ENCODE results near the gene STAT3.
"Not testable (repeated sequence)": the region's sequence is repeated elsewhere in the genome, so short reads cannot be mapped to it uniquely, and the experiment has no call there.

STAT3 gene

DNA sequence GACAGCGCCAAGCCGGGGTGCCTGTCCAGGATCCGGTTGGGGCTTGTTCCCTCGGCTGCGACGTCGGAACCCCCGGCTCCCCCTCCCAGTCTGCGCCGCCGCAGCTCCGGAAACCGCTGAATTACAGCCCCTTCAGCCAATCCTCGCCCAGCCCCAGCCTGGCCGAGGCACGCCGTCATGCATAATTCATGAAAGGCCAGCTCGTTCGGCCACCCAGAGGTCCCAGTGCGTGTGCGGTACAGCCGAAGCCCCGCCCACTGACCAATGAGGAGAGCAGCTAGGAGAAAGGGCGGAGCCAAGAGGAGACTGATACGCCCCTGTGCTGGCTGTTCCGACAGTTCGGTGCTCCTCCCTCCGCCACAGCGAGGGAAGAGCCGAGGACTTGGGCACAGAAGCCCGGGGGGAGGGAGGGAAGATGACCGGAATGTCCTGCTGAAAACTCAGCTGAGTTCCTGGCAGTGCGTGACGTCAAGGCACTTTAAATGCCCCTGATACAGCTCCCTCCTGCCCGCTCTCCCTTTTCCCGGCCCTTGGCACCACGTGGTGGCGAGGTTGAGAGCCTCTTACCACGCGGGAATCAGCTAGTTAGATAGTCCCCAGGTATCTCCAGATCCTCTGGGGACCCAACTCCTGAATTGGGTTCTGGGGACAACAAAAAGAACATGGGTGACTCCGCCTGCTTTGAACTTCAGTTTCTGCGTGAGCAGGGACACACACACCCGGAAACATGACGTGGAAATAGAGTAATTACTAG is at the start of gene STAT3:
STAT3 (minus strand) TSS at position 62 of the 754 bp plus-strand sequence. CDS start 39,926 bp downstream, outside the sequence.
- DNase-seq, result peak; percentile 100

- DNase-seq, result no peak
Observed at GRCh38 chr17:42436391-42436790, 48.1 kb upstream of the STAT3 start.

GRCh38 chr17:42431758-42432161 is 43.5 kb upstream of the STAT3 start:
- DNase-seq, result no peak

DNA sequence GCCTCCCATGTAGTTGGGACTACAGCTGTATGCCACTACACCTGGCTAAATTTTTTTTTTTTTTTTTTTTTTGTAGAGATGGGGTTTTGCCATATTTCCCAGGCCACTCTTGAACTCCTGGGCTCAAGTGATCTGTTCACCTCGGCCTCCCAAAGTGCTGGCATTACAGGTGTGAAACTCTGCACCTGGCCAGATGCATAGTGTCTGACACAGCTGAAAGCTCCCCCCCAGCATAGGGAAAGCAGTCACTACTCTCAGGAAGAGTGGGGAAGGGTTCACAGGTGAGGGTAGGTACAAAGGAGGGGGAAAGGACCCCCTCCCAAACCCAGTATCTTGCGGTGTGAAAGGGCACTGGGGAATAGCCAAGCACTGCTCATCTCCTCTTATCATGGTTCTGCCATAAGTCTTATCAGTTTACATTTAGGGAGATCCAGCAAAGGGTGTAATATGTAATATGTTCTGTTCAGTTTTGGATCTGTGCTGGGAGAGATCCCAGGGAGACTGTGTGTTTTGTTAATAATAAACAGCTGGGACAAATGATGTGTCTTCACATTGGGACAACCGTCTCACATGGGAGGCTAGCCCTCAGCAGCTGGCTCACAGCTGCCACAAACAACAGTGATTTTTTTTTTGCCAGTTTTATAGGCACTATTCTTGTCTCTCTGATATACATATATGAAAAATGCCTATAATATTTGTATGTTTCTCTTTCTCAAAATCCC is 41.6 kb upstream of the STAT3 start:
- no peak for DNase-seq

DNA sequence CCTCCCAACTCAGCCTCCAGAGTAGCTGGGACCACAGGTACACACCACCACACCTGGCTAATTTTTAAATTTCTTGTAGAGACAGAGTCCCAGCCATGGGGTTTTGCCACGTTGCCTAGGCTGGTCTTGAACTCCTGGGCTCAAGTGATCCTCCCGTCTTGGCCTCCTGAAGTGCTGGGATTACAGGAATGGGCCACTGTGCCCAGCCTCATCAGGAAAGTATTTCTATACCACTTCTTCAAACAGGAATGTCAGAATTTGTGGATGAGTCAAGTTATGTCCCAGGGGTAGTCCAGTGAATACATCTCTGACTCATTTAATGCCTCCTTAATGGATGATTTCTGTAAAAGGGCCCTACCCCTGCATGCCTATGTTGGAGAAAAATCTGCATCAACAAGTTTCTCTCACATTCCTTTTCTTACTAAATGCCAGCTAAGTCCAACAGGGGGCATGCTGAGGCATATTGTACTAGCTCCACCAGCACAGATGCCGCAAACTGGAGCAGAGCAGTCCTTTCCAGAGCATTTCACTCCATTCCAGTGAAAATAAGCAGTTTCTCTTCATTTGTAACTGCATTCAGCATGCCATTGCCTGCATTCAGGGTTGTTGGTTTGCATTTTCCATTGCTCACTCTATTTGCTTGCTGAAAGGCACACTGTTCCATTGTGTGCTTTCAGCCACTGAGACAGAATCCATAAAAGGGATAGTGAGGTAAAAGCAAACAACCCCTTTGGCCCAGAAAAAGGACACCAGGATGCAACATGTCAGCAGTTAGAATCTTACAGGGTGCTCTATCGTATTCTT is 40.1 kb upstream of the STAT3 start:
- peak; percentile 56 for DNase-seq

DNA sequence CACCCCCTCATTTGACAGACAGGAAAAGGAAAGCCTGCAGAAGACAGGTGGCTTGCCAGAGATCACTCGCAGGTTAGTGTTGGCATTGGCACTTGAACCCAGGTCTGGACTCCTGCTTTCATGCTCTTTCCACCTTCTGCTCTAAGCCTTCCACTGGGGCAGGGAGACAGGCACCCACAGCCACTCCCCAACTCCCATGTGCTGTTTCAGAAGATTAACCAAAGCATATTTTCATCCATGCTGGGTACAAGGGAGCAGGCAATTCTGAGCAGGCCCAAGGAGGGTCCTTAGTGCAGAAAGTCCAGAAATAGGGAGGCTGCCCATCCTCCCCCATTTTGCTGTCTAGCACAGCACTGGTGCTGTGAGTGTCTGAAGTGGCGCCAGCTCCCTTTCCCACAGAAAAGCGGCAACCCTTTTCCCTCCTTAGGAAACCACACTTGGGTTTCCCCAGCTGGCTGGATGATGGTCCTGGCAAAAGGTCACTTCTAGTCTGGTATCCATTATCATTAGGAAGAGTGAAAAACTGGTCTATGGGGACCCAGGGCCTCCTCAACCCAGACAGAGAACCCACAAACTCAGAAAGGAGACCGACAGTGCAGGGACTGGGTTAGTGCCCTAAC is 36.9 kb upstream of the STAT3 start:
- no peak for DNase-seq

- no peak for DNase-seq
Observed at GRCh38 chr17:42423766-42424165, 35.5 kb upstream of the STAT3 start.

DNA sequence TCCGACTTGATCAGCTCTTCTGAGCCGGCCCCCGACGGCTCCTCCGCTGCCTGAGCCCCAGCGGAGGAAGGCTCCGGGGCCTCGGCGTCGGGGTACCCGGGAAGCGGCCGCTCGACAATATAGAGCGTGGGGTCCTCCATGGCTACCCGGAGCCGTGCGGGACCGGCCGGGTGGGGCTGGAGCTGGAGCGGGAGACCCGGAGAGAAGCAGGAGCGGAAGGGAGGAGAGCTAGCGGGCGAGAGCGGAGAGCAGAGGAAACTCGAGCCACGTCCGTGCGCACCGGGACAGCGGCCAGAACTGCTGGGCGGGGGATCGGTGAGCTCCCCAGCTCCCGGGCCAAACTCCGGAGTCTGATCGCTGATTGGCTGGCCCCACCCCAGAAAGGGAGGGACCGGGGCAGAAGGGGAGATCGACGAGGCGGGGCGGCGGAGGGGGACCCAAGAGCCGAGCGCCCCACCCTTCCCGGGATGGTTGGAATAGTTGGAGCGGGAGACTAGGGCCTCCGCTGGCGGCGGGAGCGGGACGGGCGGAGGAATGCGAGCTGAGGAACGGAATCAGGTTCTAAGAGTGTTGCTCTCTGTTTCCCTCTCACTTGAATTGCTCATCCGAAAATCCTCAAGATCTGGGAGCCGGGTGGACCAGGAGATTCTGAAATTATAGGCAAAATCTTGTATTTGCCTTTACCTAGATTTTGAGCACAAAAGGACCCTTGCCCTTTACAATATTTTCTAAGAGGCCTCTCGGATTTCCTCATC is 34.9 kb upstream of the STAT3 start, which contains the start of gene CAVIN1:
CAVIN1 (minus strand) TSS at position 299 of the 755 bp plus-strand sequence; CDS start at position 140, 159 bp downstream.
- peak; percentile 6 for DNase-seq

- DNase-seq, result peak; percentile 39
Observed at GRCh38 chr17:42422412-42422957, 34.2 kb upstream of the STAT3 start.

DNA sequence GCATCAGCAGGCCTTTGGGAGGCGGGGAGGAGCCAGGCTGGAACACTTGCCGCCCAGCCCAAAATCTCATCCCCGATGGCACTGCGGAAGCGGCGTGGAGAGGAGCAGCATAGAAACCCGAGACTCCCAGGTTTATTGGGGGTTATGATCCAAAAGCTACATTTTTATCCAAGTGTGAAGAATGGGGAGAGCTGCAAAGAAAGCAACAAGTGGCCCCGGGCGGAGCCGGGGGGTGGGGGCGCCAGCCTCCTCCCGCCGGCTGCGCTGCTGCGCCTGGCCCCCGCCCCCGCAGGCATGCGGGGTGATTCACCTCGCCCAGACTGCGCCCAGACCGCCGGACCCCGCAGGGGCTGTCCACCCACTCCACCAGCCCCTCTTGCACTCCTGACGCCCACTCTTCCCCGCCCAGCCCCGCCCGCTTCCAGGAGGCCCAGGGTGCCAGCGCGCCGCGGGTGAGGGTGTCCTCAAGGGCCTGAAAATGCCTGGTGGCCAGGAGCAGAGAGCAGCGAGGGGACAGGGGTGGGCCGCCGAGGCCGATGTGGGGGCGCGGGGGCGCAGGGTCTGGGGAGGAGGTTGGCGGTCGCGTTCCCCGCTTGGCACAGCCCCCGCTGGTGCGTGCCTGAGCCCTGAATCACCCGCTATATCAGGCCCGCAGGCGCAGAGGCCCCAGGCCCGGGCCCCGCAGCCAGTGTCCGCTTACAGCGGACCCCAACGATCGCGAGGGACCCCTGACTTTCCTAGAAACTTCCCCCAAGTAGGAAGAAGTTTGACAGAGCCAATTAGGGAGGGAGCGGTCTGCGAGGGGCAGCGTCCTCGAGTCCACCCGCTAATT is 33.5 kb upstream of the STAT3 start:
- DNase-seq, result no peak

DNA sequence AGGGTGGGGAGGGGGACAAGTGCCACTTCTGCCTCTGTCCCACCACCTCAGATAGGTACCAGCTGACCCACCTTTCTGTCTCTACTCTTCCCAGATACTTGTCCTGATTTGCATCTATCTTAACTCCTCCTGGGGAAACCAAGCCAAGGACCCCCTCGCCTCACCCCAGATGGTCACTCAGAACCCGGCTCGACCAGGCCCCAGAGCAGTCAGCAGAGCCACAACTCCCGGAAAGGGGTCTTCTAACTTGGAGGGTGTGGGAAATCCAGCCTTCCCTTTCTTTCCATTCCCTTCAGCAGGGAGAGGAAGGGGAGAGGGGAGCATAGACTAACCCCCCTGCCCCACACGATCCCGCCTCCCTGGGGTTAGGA is 32.9 kb upstream of the STAT3 start:
- DNase-seq, result no peak

DNA sequence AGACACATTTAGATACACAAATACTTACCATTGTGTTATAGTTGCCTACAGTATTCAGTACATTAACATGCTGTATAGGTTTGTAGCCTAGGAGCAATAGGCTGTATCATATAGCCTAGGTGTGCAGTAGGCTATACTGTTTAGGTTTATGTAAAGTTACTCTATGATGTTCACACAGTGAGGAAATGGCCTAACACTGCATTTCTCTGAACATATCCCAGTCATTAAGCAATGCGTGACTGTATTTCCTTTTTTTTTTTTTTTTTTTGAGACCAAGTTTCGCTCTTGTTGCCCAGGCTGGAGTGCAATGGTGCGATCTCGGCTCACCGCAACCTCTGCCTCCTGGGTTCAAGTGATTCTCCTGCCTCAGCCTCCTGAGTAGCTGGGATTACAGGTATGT is 29.7 kb upstream of the STAT3 start:
- not testable (repeated sequence) for DNase-seq

- DNase-seq, result peak; percentile 70
Observed at GRCh38 chr17:42414704-42415409, 26.6 kb upstream of the STAT3 start.

- no peak for DNase-seq
Observed at GRCh38 chr17:42413464-42414040, 25.3 kb upstream of the STAT3 start.

GRCh38 chr17:42411905-42412679 is 23.9 kb upstream of the STAT3 start:
- DNase-seq, result no peak

DNA sequence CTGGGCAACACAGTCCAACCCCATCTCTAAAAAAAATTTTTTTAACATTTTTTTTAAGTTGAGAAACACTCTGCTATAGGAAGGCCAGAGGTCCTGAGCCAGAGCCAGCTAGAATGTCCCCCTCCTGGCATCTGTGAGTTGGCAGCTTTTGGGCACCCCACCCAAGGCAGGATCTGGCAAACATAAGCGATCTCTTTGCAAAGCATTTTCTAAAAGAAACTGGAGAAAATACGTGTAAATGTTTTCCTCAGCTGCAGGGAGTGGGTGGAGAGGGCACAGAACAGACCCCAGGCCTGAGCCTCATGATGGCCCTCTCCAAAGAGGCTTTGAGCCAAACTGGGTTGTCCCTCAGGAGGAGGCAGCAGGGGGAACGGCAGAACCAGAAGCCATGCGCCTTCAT is 23.1 kb upstream of the STAT3 start:
- no peak for DNase-seq

DNA sequence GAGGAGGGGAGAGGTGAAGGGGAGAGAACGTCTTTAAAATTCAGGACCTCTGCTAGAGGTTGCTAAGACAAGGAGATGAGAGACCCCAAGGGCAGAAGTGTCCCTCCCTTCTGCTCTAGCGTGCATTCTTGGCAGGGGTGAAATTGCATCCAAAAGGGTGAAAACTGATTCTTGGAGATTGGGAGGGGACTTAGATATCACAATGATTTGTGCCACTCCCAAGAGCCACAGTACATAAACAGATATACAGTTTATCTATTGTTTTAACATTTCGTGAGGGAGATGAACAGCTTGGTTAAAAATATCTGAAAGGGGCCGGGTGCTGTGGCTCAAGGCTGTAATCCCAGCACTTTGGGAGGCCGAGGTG is 22.1 kb upstream of the STAT3 start:
- no peak for DNase-seq

GRCh38 chr17:42409523-42410318 is 21.5 kb upstream of the STAT3 start:
- no peak for DNase-seq
